ENCODE results near the gene MYO3B. TPM values are rescaled to one million over a fixed set of nuclear protein-coding genes. Genes with fewer than 3 reads are reported as not detected.

Gene MYO3B
- total RNA-seq, 2 donors from 2014 or later = 5.2 to 10.9 TPM

GRCh38 chr2:170525566-170525900 is 347.6 kb downstream of the MYO3B start:
- no peak for TF ChIP-seq CTCF (conservative IDR thresholded peaks at IDR 0.05)
- H3K27ac ChIP-seq (ENCODE audit: low read depth, low read length) = peak overlapping the region; percentile 35
- H3K27me3 ChIP-seq (ENCODE audit: control insufficient read depth, insufficient read depth, low read length, poor library complexity, severe bottlenecking) = no peaks in the 10 kb centered on the region
- peaks cover 23% of the 10 kb centered on the region for H3K4me1 Mint-ChIP-seq
- WGBS, 2 experiments (ENCODE audit: insufficient coverage in 1 of 2, insufficient read length in 1 of 2) = 76 to 87% methylated on average over 4 to 5 of the region's 5 CpGs
- no peaks in the 10 kb centered on the region for H3K9me3 ChIP-seq (ENCODE audit: control insufficient read depth, low read length)
- peak; percentile 78 for DNase-seq
- H3K9ac ChIP-seq (ENCODE audit: extremely low read depth, low read length, poor library complexity, severe bottlenecking) = no peak overlapping the region
- H3K27ac Mint-ChIP-seq = no peak overlapping the region
- no peaks in the 10 kb centered on the region for H3K27me3 Mint-ChIP-seq (ENCODE audit: insufficient read depth)
- no peaks in the 10 kb centered on the region for H3K36me3 Mint-ChIP-seq (ENCODE audit: low read depth)
- H3K4me1 ChIP-seq (ENCODE audit: control insufficient read depth, insufficient read depth, low read length) = peaks cover 7% of the 10 kb centered on the region
- no peaks in the 10 kb centered on the region for H3K36me3 ChIP-seq (ENCODE audit: control insufficient read depth, insufficient read depth, low read length)
- no peak overlapping the region for H3K4me3 Mint-ChIP-seq
- no peak overlapping the region for H3K4me3 ChIP-seq (ENCODE audit: low read length)
- no peaks in the 10 kb centered on the region for H3K9me3 Mint-ChIP-seq

GRCh38 chr2:170530284-170530745 is 352.4 kb downstream of the MYO3B start:
- Mint-ChIP-seq H3K27ac (peak overlapping the region; percentile 80), H3K36me3 (ENCODE audit: low read depth) (no peaks in the 10 kb centered on the region), H3K9me3 (no peaks in the 10 kb centered on the region), H3K27me3 (ENCODE audit: insufficient read depth) (no peaks in the 10 kb centered on the region), H3K4me1 (peaks cover 44% of the 10 kb centered on the region), H3K4me3 (peak overlapping the region; percentile 13)
- Histone ChIP-seq H3K36me3 (ENCODE audit: control insufficient read depth, insufficient read depth, low read length) (no peaks in the 10 kb centered on the region), H3K27me3 (ENCODE audit: control insufficient read depth, insufficient read depth, low read length, poor library complexity, severe bottlenecking) (no peaks in the 10 kb centered on the region), H3K9me3 (ENCODE audit: control insufficient read depth, low read length) (no peaks in the 10 kb centered on the region), H3K4me3 (ENCODE audit: low read length) (peak overlapping the region; percentile 62), H3K9ac (ENCODE audit: extremely low read depth, low read length, poor library complexity, severe bottlenecking) (no peak overlapping the region), H3K4me1 (ENCODE audit: control insufficient read depth, insufficient read depth, low read length) (peaks cover 7% of the 10 kb centered on the region), H3K27ac (ENCODE audit: low read depth, low read length) (no peak overlapping the region)
- peak; percentile 54 for TF ChIP-seq CTCF (conservative IDR thresholded peaks at IDR 0.05)
- WGBS, 2 experiments (ENCODE audit: insufficient coverage in 1 of 2, insufficient read length in 1 of 2) = 10 to 36% methylated on average over 7 of the region's 7 CpGs
- peak; percentile 90 for DNase-seq

GRCh38 chr2:170530803-170531564 is 353.0 kb downstream of the MYO3B start:
- no peaks in the 10 kb centered on the region for H3K9me3 Mint-ChIP-seq
- Histone ChIP-seq H3K27me3 (ENCODE audit: control insufficient read depth, insufficient read depth, low read length, poor library complexity, severe bottlenecking) (no peaks in the 10 kb centered on the region), H3K27ac (ENCODE audit: low read depth, low read length) (no peak overlapping the region), H3K4me1 (ENCODE audit: control insufficient read depth, insufficient read depth, low read length) (peaks cover 7% of the 10 kb centered on the region), H3K9ac (ENCODE audit: extremely low read depth, low read length, poor library complexity, severe bottlenecking) (no peak overlapping the region), H3K9me3 (ENCODE audit: control insufficient read depth, low read length) (no peaks in the 10 kb centered on the region), H3K4me3 (ENCODE audit: low read length) (peak overlapping the region; percentile 62), H3K36me3 (ENCODE audit: control insufficient read depth, insufficient read depth, low read length) (no peaks in the 10 kb centered on the region)
- peak overlapping the region; percentile 80 for H3K27ac Mint-ChIP-seq
- WGBS, 2 experiments (ENCODE audit: insufficient coverage in 1 of 2, insufficient read length in 1 of 2) = 17% methylated on average over 2 of the region's 2 CpGs; no CpG with 5 or more reads in 1 of the 2 experiments
- no peaks in the 10 kb centered on the region for H3K36me3 Mint-ChIP-seq (ENCODE audit: low read depth)
- peak; percentile 74 for DNase-seq
- H3K4me1 Mint-ChIP-seq = peaks cover 45% of the 10 kb centered on the region
- TF ChIP-seq CTCF (conservative IDR thresholded peaks at IDR 0.05) = no peak
- no peaks in the 10 kb centered on the region for H3K27me3 Mint-ChIP-seq (ENCODE audit: insufficient read depth)
- peak overlapping the region; percentile 13 for H3K4me3 Mint-ChIP-seq
